HL-60 (cell line): ENCODE results near the gene ATG10.

Experiments used
- DNase-seq, 2 experiments: peaks; one replicate each; pipeline ENCODE4 v3.0.0-alpha.2; 2010 to 2020; ENCODE audit warnings: low read depth in 1 of 2, low spot score in 1 of 2
- H3K27ac ChIP-seq: fragments of 250-450 bp; sonication (Bioruptor Pico); replicated peaks from 2 replicates; pipeline ENCODE4 v1.5.1; 2020; ENCODE audit warnings: mild to moderate bottlenecking, moderate library complexity
- H3K27me3 ChIP-seq: fragments of 250-450 bp; sonication (Bioruptor Pico); 2 replicates; pipeline ENCODE4 v1.5.1; 2021; ENCODE audit warnings: mild to moderate bottlenecking, moderate library complexity; ENCODE audit not compliant: insufficient read depth, poor library complexity, severe bottlenecking
- H3K4me3 ChIP-seq: replicated peaks from 2 replicates; pipeline ENCODE4 v1.5.1; 2011; ENCODE audit warnings: mild to moderate bottlenecking, control low read depth, low read length; ENCODE audit not compliant: insufficient read depth
- CTCF ChIP-seq: IDR thresholded peaks from one replicate; pipeline ENCODE4 v1.5.1; 2011; ENCODE audit warnings: low read length, control low read depth, inconsistent platforms; ENCODE audit not compliant: insufficient read depth
- GABPA ChIP-seq: IDR thresholded peaks from 2 replicates; pipeline ENCODE4 v1.6.1; 2012; ENCODE audit warnings: low read depth
- POLR2AphosphoS5 ChIP-seq: IDR thresholded peaks from 2 replicates; pipeline ENCODE4 v1.6.1; 2012; ENCODE audit warnings: low read depth
- REST ChIP-seq: IDR thresholded peaks from 2 replicates; pipeline ENCODE4 v1.6.1; 2012; ENCODE audit warnings: low read depth; ENCODE audit not compliant: insufficient replicate concordance
- SPI1 ChIP-seq: IDR thresholded peaks from 2 replicates; pipeline ENCODE4 v1.6.1; 2012; ENCODE audit warnings: low read depth, mild to moderate bottlenecking, borderline replicate concordance

Gene ATG10

GRCh38 chr5:82218374-82219156, 246.7 kb downstream of the ATG10 start:
- TF ChIP-seq GABPA (no peak), POLR2AphosphoS5 (no peak), CTCF (no peak), REST (no peak), SPI1 (no peak)

GRCh38 chr5:82221020-82221419, 249.2 kb downstream of the ATG10 start:
- DNase-seq: no peak
- H3K27ac ChIP-seq: no peak overlapping the region
- TF ChIP-seq CTCF (no peak), SPI1 (no peak), GABPA (no peak), REST (no peak), POLR2AphosphoS5 (no peak)
- H3K27me3 ChIP-seq: no peaks in the 10 kb centered on the region
- no peak overlapping the region for H3K4me3 ChIP-seq

More at GRCh38 chr5:82218374-82219156, 246.7 kb downstream of the ATG10 start:
- H3K27ac ChIP-seq: no peak overlapping the region
- DNase-seq: no peak
- no peak overlapping the region for H3K4me3 ChIP-seq
- H3K27me3 ChIP-seq: no peaks in the 10 kb centered on the region

- H3K27me3 ChIP-seq: no peaks in the 10 kb centered on the region
- TF ChIP-seq SPI1: no peak
- TF ChIP-seq REST: no peak
- no peak for TF ChIP-seq POLR2AphosphoS5
- DNase-seq: no peak
- H3K27ac ChIP-seq: no peak overlapping the region
- no peak overlapping the region for H3K4me3 ChIP-seq
Measured at GRCh38 chr5:82222597-82223574, 251.1 kb downstream of the ATG10 start.
